NCI-H2029 treated with DMSO at 0.1 percent for 48 hours (cell line): ENCODE measurements around the gene SRP54.
"Not testable (repeated sequence)": the region's sequence is repeated elsewhere in the genome, so short reads cannot be mapped to it uniquely, and the experiment has no call there.

Experiments
- DNase-seq: peaks from one replicate; lab custom pipeline; 2025; lab: John Stamatoyannopoulos, UW

Gene SRP54

GRCh38 chr14:34982421-34983147 is at the start of gene SRP54:
TSS of gene SRP54 (plus strand) at chr14:34982992. CDS start at chr14:34996710, 13,718 bp downstream.
- peak; percentile 100 for DNase-seq

GRCh38 chr14:34933301-34933700 is 49.5 kb upstream of the SRP54 start:
- no peak for DNase-seq

GRCh38 chr14:34935488-34935887 is 47.3 kb upstream of the SRP54 start:
- DNase-seq: no peak

- DNase-seq: no peak
These were observed 45.4 kb upstream of the SRP54 start for GRCh38 chr14:34937442-34937841.

GRCh38 chr14:34937876-34938275 is 44.9 kb upstream of the SRP54 start:
- no peak for DNase-seq

GRCh38 chr14:34943506-34943905 is 39.3 kb upstream of the SRP54 start:
- no peak for DNase-seq

GRCh38 chr14:34944744-34945143 is 38.0 kb upstream of the SRP54 start:
- DNase-seq: no peak

- no peak for DNase-seq
These were observed 36.1 kb upstream of the SRP54 start for GRCh38 chr14:34946699-34947098.

GRCh38 chr14:34951286-34951685 is 31.5 kb upstream of the SRP54 start:
- DNase-seq: no peak

- DNase-seq: no peak
These were observed 25.9 kb upstream of the SRP54 start for GRCh38 chr14:34956931-34957330.

GRCh38 chr14:34957771-34958286 is 25.0 kb upstream of the SRP54 start:
- DNase-seq: no peak

GRCh38 chr14:34962106-34962505 is 20.7 kb upstream of the SRP54 start:
- not testable (repeated sequence) for DNase-seq

GRCh38 chr14:34964977-34965764 is 17.6 kb upstream of the SRP54 start:
- no peak for DNase-seq

- no peak for DNase-seq
These were observed 16.9 kb upstream of the SRP54 start for GRCh38 chr14:34965912-34966311.

- no peak for DNase-seq
These were observed 16.4 kb upstream of the SRP54 start for GRCh38 chr14:34966413-34966812.

GRCh38 chr14:34970665-34971064 is 12.1 kb upstream of the SRP54 start:
- DNase-seq: no peak

- DNase-seq: no peak
These were observed 11.4 kb upstream of the SRP54 start for GRCh38 chr14:34971381-34971780.

- no peak for DNase-seq
These were observed 11.0 kb upstream of the SRP54 start for GRCh38 chr14:34971801-34972200.

GRCh38 chr14:34978444-34978843 is 4.3 kb upstream of the SRP54 start:
- no peak for DNase-seq

GRCh38 chr14:34980337-34980900 is 2.4 kb upstream of the SRP54 start:
- DNase-seq: no peak

GRCh38 chr14:34981743-34982420 is 910 bp upstream of the SRP54 start:
- DNase-seq: no peak

GRCh38 chr14:34983148-34983760 is 462 bp downstream of the SRP54 start:
- no peak for DNase-seq
